ENCODE measurements around the gene ZBTB12.

GRCh38 chr6:31861150-31861549, 40.7 kb downstream of the ZBTB12 start:
- TF ChIP-seq CTCF (IDR thresholded peaks at IDR 0.05) (no peak), POLR2A (IDR thresholded peaks at IDR 0.05) (no peak), EP300 (IDR thresholded peaks at IDR 0.05) (no peak)

Measured in ovary (tissue), 3 donors.